Stimulated activated memory B cell treated with anti-CD40 and anti-IgM and Interleukin-4, amounts not matched to agents 10 μg/mL and 1 μg/mL and 100 μg/mL, for 72 hours (primary cell): ENCODE measurements around the gene OCEL1.

ENCODE experiments used
- ATAC-seq: fragments of 150-1000 bp; cut with Tn5 transposase; 2 replicates; pipeline ENCODE4 v1.10.0; 2021
- H3K27ac Mint-ChIP-seq: one replicate; pipeline ENCODE4 v1.8.0; 2022; ENCODE audit warnings: mild to moderate bottlenecking, mixed read lengths
- H3K27me3 Mint-ChIP-seq: one replicate; pipeline ENCODE4 v1.8.0; 2022; ENCODE audit warnings: mixed read lengths
- H3K36me3 Mint-ChIP-seq: one replicate; pipeline ENCODE4 v1.8.0; 2022; ENCODE audit warnings: mixed read lengths
- H3K4me1 Mint-ChIP-seq: one replicate; pipeline ENCODE4 v1.8.0; 2022; ENCODE audit warnings: mixed read lengths
- H3K4me3 Mint-ChIP-seq: one replicate; pipeline ENCODE4 v1.8.0; 2022; ENCODE audit warnings: mild to moderate bottlenecking, moderate library complexity, mixed read lengths
- H3K9me3 Mint-ChIP-seq: one replicate; pipeline ENCODE4 v1.8.0; 2022; ENCODE audit warnings: mixed read lengths

The OCEL1 gene

GRCh38 chr19:17243830-17244617 is 18.0 kb downstream of the OCEL1 start:
- Mint-ChIP-seq H3K4me3 (peak overlapping the region; percentile 72), H3K27me3 (no peaks in the 10 kb centered on the region), H3K9me3 (no peaks in the 10 kb centered on the region), H3K27ac (no peak overlapping the region), H3K36me3 (no peaks in the 10 kb centered on the region), H3K4me1 (peaks cover 46% of the 10 kb centered on the region)
- ATAC-seq, result no peak

- Mint-ChIP-seq H3K36me3 (no peaks in the 10 kb centered on the region), H3K27ac (no peak overlapping the region), H3K9me3 (no peaks in the 10 kb centered on the region), H3K27me3 (no peaks in the 10 kb centered on the region), H3K4me3 (peak overlapping the region; percentile 72), H3K4me1 (peaks cover 46% of the 10 kb centered on the region)
- ATAC-seq, result peak; percentile 42
These were observed 18.9 kb downstream of the OCEL1 start for GRCh38 chr19:17244618-17245534.

- Mint-ChIP-seq H3K36me3 (no peaks in the 10 kb centered on the region), H3K27me3 (no peaks in the 10 kb centered on the region), H3K4me3 (peak within 1 kb of the TSS; percentile 98), H3K27ac (peak within 1 kb of the TSS; percentile 92), H3K9me3 (no peaks in the 10 kb centered on the region), H3K4me1 (peaks cover 46% of the 10 kb centered on the region)
- ATAC-seq, result peak; percentile 40
These were observed 19.5 kb downstream of the OCEL1 start, which contains the start of gene NR2F6 for GRCh38 chr19:17245535-17245984. TSS of gene NR2F6 (minus strand) at chr19:17245919. CDS start at chr19:17245220, 699 bp downstream.

- Mint-ChIP-seq H3K27ac (peak overlapping the region; percentile 92), H3K9me3 (no peaks in the 10 kb centered on the region), H3K27me3 (no peaks in the 10 kb centered on the region), H3K4me1 (peaks cover 42% of the 10 kb centered on the region), H3K36me3 (no peaks in the 10 kb centered on the region), H3K4me3 (peak overlapping the region; percentile 98)
- no peak for ATAC-seq
These were observed 20.8 kb downstream of the OCEL1 start for GRCh38 chr19:17246681-17247425.

- no peaks in the 10 kb centered on the region for H3K36me3 Mint-ChIP-seq
- no peak overlapping the region for H3K27ac Mint-ChIP-seq
- H3K9me3 Mint-ChIP-seq, result no peaks in the 10 kb centered on the region
- peak overlapping the region; percentile 24 for H3K4me3 Mint-ChIP-seq
- no peak for ATAC-seq
- H3K27me3 Mint-ChIP-seq, result no peaks in the 10 kb centered on the region
- peaks cover 30% of the 10 kb centered on the region for H3K4me1 Mint-ChIP-seq
These were observed 22.2 kb downstream of the OCEL1 start for GRCh38 chr19:17248011-17248776.

- H3K27ac Mint-ChIP-seq, result no peak overlapping the region
- no peaks in the 10 kb centered on the region for H3K36me3 Mint-ChIP-seq
- peaks cover 17% of the 10 kb centered on the region for H3K4me1 Mint-ChIP-seq
- ATAC-seq, result no peak
- no peak overlapping the region for H3K4me3 Mint-ChIP-seq
- H3K27me3 Mint-ChIP-seq, result no peaks in the 10 kb centered on the region
- no peaks in the 10 kb centered on the region for H3K9me3 Mint-ChIP-seq
These were observed 24.0 kb downstream of the OCEL1 start for GRCh38 chr19:17249887-17250548.

- Mint-ChIP-seq H3K27me3 (no peaks in the 10 kb centered on the region), H3K36me3 (no peaks in the 10 kb centered on the region), H3K4me1 (no peaks in the 10 kb centered on the region), H3K27ac (no peak overlapping the region), H3K9me3 (no peaks in the 10 kb centered on the region), H3K4me3 (no peak overlapping the region)
- ATAC-seq, result no peak
These were observed 28.6 kb downstream of the OCEL1 start for GRCh38 chr19:17254636-17255035.

- ATAC-seq, result no peak
- Mint-ChIP-seq H3K27ac (no peak overlapping the region), H3K36me3 (no peaks in the 10 kb centered on the region)
These were observed 29.2 kb downstream of the OCEL1 start for GRCh38 chr19:17255150-17255621.

GRCh38 chr19:17256130-17256529 is 30.1 kb downstream of the OCEL1 start:
- H3K4me3 Mint-ChIP-seq, result no peak overlapping the region
- H3K4me1 Mint-ChIP-seq, result peaks cover 7% of the 10 kb centered on the region
- H3K9me3 Mint-ChIP-seq, result no peaks in the 10 kb centered on the region
- no peaks in the 10 kb centered on the region for H3K27me3 Mint-ChIP-seq
- H3K27ac Mint-ChIP-seq, result no peak overlapping the region
- H3K36me3 Mint-ChIP-seq, result no peaks in the 10 kb centered on the region
- no peak for ATAC-seq

More at GRCh38 chr19:17255150-17255621, 29.2 kb downstream of the OCEL1 start:
- H3K4me3 Mint-ChIP-seq, result no peak overlapping the region
- no peaks in the 10 kb centered on the region for H3K9me3 Mint-ChIP-seq
- H3K4me1 Mint-ChIP-seq, result no peaks in the 10 kb centered on the region
- H3K27me3 Mint-ChIP-seq, result no peaks in the 10 kb centered on the region

- no peaks in the 10 kb centered on the region for H3K9me3 Mint-ChIP-seq
- H3K4me3 Mint-ChIP-seq, result no peak overlapping the region
- H3K27ac Mint-ChIP-seq, result no peak overlapping the region
- no peaks in the 10 kb centered on the region for H3K27me3 Mint-ChIP-seq
- peaks cover 7% of the 10 kb centered on the region for H3K4me1 Mint-ChIP-seq
- no peaks in the 10 kb centered on the region for H3K36me3 Mint-ChIP-seq
- ATAC-seq, result no peak
These were observed 33.2 kb downstream of the OCEL1 start for GRCh38 chr19:17259118-17259780.

- H3K27me3 Mint-ChIP-seq, result no peaks in the 10 kb centered on the region
- H3K27ac Mint-ChIP-seq, result no peak overlapping the region
- peaks cover 7% of the 10 kb centered on the region for H3K4me1 Mint-ChIP-seq
- H3K4me3 Mint-ChIP-seq, result no peak overlapping the region
- no peak for ATAC-seq
- no peaks in the 10 kb centered on the region for H3K9me3 Mint-ChIP-seq
- no peaks in the 10 kb centered on the region for H3K36me3 Mint-ChIP-seq
These were observed 33.9 kb downstream of the OCEL1 start for GRCh38 chr19:17259934-17260333.

- Mint-ChIP-seq H3K4me1 (peaks cover 8% of the 10 kb centered on the region), H3K27me3 (no peaks in the 10 kb centered on the region), H3K4me3 (no peak overlapping the region), H3K36me3 (no peaks in the 10 kb centered on the region), H3K27ac (no peak overlapping the region), H3K9me3 (no peaks in the 10 kb centered on the region)
- peak; percentile 97 for ATAC-seq
These were observed 34.9 kb downstream of the OCEL1 start for GRCh38 chr19:17260842-17261325.

GRCh38 chr19:17262557-17262956 is 36.5 kb downstream of the OCEL1 start:
- no peak overlapping the region for H3K27ac Mint-ChIP-seq
- no peaks in the 10 kb centered on the region for H3K9me3 Mint-ChIP-seq
- no peaks in the 10 kb centered on the region for H3K36me3 Mint-ChIP-seq
- no peaks in the 10 kb centered on the region for H3K27me3 Mint-ChIP-seq
- H3K4me1 Mint-ChIP-seq, result peaks cover 19% of the 10 kb centered on the region
- no peak overlapping the region for H3K4me3 Mint-ChIP-seq
- ATAC-seq, result no peak
